ENCODE data around the gene THSD7A.
A peak's percentile ranks its signal among the peaks of the same experiment; 100 is the strongest.
"Not testable (repeated sequence)": the region's sequence is repeated elsewhere in the genome, so short reads cannot be mapped to it uniquely, and the experiment has no call there.

Gene THSD7A

DNA sequence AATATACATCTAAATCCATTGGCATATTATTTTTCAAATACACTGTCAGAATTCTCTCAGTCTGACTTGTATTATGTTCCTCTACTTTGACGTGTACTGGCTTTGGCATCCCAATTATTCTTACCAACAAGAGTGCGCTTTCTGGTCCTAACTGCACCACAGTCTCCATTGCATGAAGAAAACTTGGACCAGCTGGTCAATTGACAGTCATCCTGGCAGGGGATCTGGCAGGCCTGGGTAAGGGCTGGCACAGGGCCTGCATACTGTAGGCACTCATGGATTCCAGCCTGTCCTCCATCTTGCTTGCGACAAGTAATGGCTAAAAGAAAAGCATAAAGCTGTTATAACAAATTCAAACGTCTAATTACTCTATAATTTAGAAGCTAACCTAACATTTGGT, 384.9 kb downstream of the THSD7A start:
- no peak for DNase-seq

DNA sequence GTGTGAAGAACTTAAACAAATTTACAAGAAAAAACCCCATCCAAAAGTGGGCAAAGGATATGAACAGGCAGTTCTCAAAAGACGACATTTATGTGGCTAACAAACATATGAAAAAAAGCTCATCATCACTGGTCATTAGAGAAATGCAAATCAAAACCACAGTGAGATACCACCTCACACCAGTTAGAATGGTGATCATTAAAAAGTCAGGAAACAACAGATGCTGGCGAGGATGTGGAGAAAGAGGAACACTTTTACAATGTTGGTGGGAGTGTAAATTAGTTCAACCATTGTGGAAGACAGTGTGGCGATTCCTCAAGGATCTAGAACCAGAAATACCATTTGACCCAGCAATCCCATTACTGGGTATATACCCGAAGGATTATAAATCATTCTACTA, 388.1 kb downstream of the THSD7A start:
- DNase-seq: not testable (repeated sequence)

DNA sequence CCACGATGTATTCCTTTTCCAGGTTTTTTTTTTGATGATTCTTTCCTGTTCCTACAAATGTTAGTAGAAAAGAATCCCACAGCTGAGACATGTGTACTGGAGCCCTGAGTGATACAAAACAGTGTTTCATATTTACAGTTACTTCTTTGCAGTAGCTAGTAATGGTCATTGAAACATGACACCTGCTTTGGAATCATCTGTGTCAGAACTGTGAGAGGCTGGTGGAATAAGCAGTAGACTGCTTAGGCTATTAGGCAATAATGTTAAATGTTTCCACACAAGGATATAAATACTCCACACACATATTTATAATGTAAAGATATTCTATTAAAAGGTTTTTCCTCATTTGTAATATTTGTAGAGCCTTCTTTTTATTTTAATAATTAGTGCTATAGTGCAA, 394.0 kb downstream of the THSD7A start:
- DNase-seq: no peak

GRCh38 chr7:11436773-11437524, 395.0 kb downstream of the THSD7A start:
- DNase-seq: no peak

DNA sequence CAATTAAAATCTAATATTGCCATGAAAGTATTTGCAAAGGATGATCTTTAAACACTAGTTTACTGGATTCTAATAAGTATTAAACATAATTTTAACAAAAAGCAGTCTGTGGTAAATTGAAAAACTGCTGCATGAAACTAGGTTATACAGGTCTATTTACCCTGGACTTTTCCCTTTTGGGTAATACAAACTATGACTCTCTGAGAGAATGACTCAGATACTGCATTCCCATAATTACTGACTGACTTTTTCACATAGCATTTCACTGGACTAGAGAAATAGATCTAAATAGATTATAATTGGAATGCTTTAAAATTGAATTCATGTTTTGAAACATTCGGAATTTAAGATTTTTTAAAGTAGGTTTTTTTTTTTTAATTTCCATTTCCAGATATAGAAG, 395.7 kb downstream of the THSD7A start:
- no peak for DNase-seq

GRCh38 chr7:11434366-11434765, 397.6 kb downstream of the THSD7A start:
- no peak for DNase-seq

- no peak for DNase-seq
Measured at GRCh38 chr7:11430841-11431240, 401.2 kb downstream of the THSD7A start.

GRCh38 chr7:11430112-11430511, 401.9 kb downstream of the THSD7A start:
- no peak for DNase-seq

DNA sequence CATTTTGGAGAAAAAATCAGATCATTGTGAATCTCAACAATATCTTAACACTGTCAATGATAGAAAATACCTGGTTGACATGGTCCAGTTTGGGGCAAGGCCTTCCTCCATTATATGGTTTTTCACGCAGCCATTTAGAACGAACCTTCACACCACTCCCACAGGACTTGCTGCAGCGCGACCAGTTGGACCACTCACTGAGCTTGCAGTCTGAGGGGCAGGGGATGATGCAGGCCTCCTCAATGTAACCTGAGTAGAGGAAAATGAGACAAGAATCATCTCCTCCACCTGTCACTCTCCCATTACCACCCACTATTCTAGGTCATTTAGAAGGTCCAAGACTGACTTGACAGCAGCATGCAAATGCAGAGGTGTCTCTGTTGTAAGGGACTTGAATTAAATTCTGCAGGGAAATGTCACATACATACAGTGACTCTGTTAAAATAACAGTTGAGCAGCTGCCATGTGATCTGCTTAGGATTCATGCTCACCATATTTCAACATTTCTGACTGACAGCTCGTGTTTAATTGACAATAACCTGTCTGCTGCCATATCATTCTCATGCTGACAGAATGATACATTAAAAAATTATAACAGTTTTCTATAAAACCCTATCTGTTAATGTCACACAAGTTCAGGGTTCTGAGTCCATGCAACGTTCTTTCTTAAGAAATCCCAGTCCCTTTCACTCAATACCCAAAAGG, 403.0 kb downstream of the THSD7A start:
- DNase-seq: no peak

DNA sequence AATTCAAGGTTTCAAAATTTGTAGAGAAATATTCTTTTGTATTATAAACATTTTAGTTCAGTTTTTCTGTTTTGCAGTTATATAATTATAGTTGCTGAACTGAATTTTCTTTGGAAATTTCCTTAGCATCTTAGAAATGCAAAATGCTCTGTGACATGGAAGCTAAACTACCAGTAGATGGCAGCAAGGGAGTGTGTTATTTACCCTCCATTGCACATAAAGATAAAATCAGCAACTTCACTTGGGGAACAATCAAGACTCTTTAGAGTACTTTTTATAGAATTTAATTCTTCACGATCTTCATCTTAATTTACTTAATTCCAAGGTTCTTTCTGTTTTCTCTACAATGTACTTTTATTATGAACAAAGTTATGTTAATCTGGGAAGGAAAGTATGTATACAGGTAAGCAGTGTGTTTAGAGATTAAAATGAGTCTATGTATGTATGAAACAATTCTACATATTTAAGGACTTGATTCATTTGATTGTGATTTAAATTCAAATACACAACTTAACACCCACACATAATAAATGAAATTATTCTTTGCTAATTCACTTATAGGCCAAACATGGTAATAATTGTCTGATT, 404.2 kb downstream of the THSD7A start:
- peak; percentile 50 for DNase-seq

DNA sequence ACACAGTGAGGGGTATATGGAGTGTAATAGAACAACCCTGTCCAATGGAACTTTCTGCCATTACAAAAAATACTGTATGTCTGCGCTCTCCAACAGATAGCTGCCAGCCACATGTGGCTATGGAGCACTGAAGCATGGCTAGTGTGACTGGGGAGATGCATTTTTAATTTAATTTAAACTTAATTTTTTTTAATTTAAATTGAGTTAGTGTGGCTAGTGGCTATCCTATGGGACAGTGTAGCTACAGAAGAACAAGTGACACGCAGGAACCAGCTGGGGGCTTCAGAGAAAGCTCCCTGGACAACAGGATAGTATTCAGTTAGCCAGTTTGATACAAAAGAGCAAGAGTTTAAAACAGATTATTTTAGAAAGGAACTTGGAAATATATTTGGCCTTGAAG, 408.0 kb downstream of the THSD7A start:
- DNase-seq: no peak

GRCh38 chr7:11420049-11420448, 411.9 kb downstream of the THSD7A start:
- DNase-seq: no peak

DNA sequence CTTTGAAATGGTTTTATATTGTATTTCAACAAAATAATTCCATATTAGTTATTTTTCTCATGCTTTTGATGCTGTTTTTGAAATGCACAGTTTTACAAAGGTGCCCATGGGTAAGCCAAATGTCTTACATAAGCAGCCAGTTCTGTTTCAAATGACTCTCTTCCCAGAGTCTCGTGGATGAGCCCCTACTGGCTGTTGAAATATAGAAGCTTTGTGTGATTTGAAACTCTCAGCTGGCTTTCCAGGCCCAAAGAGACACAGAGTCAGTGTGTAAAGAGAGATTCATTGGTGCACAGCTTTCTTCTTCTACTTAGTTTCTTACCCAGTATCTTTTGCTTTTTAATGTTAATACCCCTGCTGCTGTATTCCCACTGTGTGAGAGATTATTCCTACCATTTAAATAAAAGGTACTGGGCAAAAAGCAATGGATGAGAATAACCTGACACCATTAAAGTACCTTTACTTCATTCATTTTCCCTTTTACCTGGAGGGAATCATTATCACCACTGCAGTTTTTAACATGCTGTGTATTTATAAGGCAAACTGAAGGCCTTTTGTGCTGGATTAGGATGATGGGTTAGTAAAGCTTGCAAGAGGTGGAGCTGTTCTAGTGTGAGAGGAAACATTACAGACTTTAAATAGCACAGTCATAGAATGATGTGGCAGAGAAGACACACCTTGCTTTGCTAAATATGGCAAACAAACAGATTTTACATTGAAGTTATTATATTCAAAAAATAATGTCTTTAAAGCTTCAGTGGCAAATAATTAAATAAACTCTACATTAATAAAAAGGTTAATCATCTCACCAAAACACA, 415.1 kb downstream of the THSD7A start:
- DNase-seq: no peak

DNA sequence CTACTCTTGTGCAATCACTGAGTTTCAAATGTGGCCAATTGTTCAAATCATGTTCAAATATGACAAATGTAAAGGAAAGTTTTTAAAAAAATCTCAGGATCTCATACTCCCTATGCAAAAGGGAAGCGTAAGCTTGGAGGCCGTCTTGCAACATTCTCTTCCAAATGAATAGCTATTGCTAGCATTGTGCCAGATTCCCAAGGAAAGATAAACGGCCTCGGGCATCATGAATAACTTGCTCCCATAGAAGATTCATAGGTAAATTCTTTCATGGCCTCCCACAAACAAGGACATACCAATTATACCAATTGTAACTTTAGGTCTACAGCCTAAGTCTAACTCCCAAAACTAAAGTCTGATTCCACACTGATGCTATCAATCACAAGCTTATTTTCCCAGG, 416.9 kb downstream of the THSD7A start:
- no peak for DNase-seq

- no peak for DNase-seq
Measured at GRCh38 chr7:11413901-11414300, 418.1 kb downstream of the THSD7A start.

DNA sequence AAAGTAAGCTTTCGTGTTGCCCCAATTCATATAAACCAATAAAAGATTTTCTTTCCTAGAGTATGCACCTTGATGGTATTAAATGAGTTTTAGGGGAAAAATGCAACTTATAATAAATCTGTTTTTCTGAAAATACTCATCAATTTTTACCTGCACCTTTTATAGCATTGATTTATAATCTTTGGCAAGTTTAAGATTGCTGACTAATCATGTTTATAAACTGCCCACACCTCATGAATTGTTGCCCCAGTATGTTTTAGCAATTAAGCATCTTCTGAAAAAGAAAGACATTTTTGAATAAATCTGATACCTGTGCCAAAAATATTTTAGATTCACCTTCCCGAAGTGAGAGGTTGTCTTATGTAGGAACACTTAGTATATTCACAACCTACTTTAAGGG, 420.0 kb downstream of the THSD7A start:
- DNase-seq: no peak

GRCh38 chr7:11410656-11411644, 421.0 kb downstream of the THSD7A start:
- no peak for DNase-seq

DNA sequence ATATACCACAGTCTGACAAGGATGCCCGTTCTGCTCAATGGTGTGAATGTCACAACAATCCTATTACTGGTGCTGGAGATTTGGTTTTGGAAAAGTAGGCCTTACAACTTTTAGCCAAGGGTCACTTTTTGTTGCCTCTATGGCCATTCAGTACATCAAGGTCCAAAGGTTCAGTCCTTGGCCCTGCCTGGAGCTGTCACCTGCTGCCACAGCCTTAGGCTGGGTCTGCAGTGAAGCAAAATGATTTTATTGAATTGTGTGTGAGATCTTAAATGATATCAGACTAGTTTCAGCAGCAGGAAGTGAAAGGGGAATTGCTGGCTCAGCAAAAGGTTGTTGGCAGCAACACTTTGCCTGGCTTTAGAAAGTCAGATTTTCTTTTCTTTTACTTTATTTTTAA, 427.6 kb downstream of the THSD7A start:
- DNase-seq: no peak

- DNase-seq: no peak
Measured at GRCh38 chr7:11403781-11404180, 428.2 kb downstream of the THSD7A start.

DNA sequence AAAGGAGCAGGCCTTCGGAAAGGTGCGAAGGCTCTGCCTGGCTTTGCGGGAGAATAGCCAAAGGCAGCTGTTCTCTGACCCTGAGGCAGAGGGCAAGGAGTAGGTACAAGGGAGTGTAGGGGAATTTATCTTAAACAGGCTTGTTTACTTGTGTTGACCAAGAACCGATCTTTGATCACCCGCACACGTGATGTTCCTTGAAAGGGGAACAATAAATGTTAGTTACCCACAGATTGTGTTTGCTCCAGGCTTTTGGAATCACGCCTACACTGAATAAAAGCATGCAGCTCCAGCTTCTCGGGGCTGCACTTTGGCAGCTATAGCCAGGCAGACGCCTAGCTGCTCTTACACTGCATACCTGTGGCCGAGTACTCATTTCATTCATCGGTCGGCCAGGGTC, 437.6 kb downstream of the THSD7A start:
- DNase-seq: no peak

- no peak for DNase-seq
Measured at GRCh38 chr7:11379641-11380040, 452.4 kb downstream of the THSD7A start.

- DNase-seq: no peak
Measured at GRCh38 chr7:11376529-11376928, 455.5 kb downstream of the THSD7A start.
